ENCODE measurements around the gene MGAT4C. TPM values are rescaled to one million over a fixed set of nuclear protein-coding genes. Genes with fewer than 3 reads are reported as not detected.

MGAT4C gene
- total and polyA plus RNA-seq, 2 of the 8 experiments (the other 6 are each of a cell fraction or from before 2014, with no cell fraction given) = 1.6 to 2.5 TPM

GRCh38 chr12:86134561-86134960 lies 121.6 kb downstream of the MGAT4C start (continued):
- no peak for TF ChIP-seq CHD7 (IDR thresholded peaks at IDR 0.05; ENCODE audit: insufficient replicate concordance, low read length)
- TF ChIP-seq SUZ12 (IDR thresholded peaks at IDR 0.05; ENCODE audit: low read length) = no peak
- no peak for TF ChIP-seq USF2 (IDR thresholded peaks at IDR 0.05; ENCODE audit: low read length)
- no peak for TF ChIP-seq CBX5 (IDR thresholded peaks at IDR 0.05; ENCODE audit: low read depth, low read length)
- no peak for TF ChIP-seq NRF1 (IDR thresholded peaks at IDR 0.05; ENCODE audit: low read depth, low read length)
- no peak for TF ChIP-seq POLR2A (IDR thresholded peaks at IDR 0.05; ENCODE audit: control extremely low read depth in 1 of 2, low read depth in 2 of 2, low read length in 2 of 2)
- no peak for TF ChIP-seq SP1 (IDR thresholded peaks at IDR 0.05; ENCODE audit: low read depth, low read length)
- TF ChIP-seq RFX5 (IDR thresholded peaks at IDR 0.05; ENCODE audit: borderline replicate concordance, low read depth, low read length) = no peak
- TF ChIP-seq FOSL1 (IDR thresholded peaks at IDR 0.05; ENCODE audit: insufficient read depth, low read depth, low read length) = no peak
- TF ChIP-seq NANOG (IDR thresholded peaks at IDR 0.05; ENCODE audit: insufficient read depth, low read depth, low read length, poor library complexity, severe bottlenecking) = no peak
- TF ChIP-seq RXRA (IDR thresholded peaks at IDR 0.05; ENCODE audit: insufficient read depth, low read depth, low read length) = no peak

Measured in H1 (cell line).